Naive thymus-derived CD4-positive, alpha-beta T cell (primary cell): ENCODE data around the gene DDX28. TPM values are rescaled to one million over a fixed set of nuclear protein-coding genes. Genes with fewer than 3 reads are reported as not detected.
"Not testable (repeated sequence)": the region's sequence is repeated elsewhere in the genome, so short reads cannot be mapped to it uniquely, and the experiment has no call there.

ENCODE experiments used
- ATAC-seq: fragments of 150-1000 bp; cut with Tn5 transposase; 2 replicates; pipeline ENCODE4 v1.10.0; 2021; ENCODE audit warnings: mild to moderate bottlenecking, moderate library complexity
- CTCF ChIA-PET: fragments of 350-600 bp; sonication (Branson Sonifier 250); formaldehyde crosslinking; loops from one replicate; lab custom pipeline; 2021; ENCODE audit warnings: antibody characterized with exemption; lab: Charles Lee
- POLR2A ChIA-PET: fragments of 350-600 bp; sonication (Branson Sonifier 250); formaldehyde crosslinking; loops from one replicate; lab custom pipeline; 2021; ENCODE audit warnings: antibody characterized with exemption, inconsistent platforms; lab: Charles Lee
- DNase-seq, 9 donors: peaks; one replicate each; pipeline versions ENCODE4 v3.0.0 to v3.0.0-alpha.2; 2020 to 2022; ENCODE audit warnings: mixed read lengths in 1 of 9
- H3K27ac ChIP-seq: one replicate; pipeline ENCODE4 v1.7.0; 2013; ENCODE audit warnings: mild to moderate bottlenecking, low read depth, low read length, moderate library complexity
- H3K27me3 ChIP-seq, 2 donors: one replicate each; pipeline ENCODE4 v1.7.0; 2013; ENCODE audit warnings: low read length in 2 of 2, mild to moderate bottlenecking in 2 of 2, moderate library complexity in 2 of 2; ENCODE audit not compliant: control insufficient read depth in 2 of 2, insufficient read depth in 2 of 2
- H3K36me3 ChIP-seq, 3 experiments: 1 replicate in 2 of 3; 2 replicates in 1 of 3; pipeline ENCODE4 v1.7.0; 2013; ENCODE audit warnings: low read length in 3 of 3, mild to moderate bottlenecking in 3 of 3, moderate library complexity in 1 of 3; ENCODE audit not compliant: insufficient read depth in 3 of 3, control insufficient read depth in 2 of 3
- H3K4me1 ChIP-seq, 2 donors: one replicate each; pipeline ENCODE4 v1.7.0; 2013; ENCODE audit warnings: low read length in 2 of 2, mild to moderate bottlenecking in 2 of 2, moderate library complexity in 1 of 2; ENCODE audit not compliant: control insufficient read depth in 2 of 2, insufficient read depth in 2 of 2
- H3K4me3 ChIP-seq: 2 replicates; pipeline ENCODE4 v1.7.0; 2013; ENCODE audit warnings: mild to moderate bottlenecking, low read length
- H3K9me3 ChIP-seq, 3 experiments: 1 replicate in 2 of 3; 2 replicates in 1 of 3; pipeline ENCODE4 v1.7.0; 2013; ENCODE audit warnings: low read length in 3 of 3; ENCODE audit not compliant: control insufficient read depth in 2 of 3
- H3K27ac Mint-ChIP-seq, 9 donors: one replicate each; pipeline ENCODE4 v1.8.0; 2020 to 2022; ENCODE audit warnings: mixed read lengths in 9 of 9, mild to moderate bottlenecking in 8 of 9, moderate library complexity in 5 of 9, inconsistent platforms in 2 of 9
- H3K27me3 Mint-ChIP-seq, 5 donors: one replicate each; pipeline ENCODE4 v1.8.0; 2021 to 2022; ENCODE audit warnings: mixed read lengths in 5 of 5, mild to moderate bottlenecking in 1 of 5
- H3K36me3 Mint-ChIP-seq, 5 donors: one replicate each; pipeline ENCODE4 v1.8.0; 2020 to 2022; ENCODE audit warnings: mixed read lengths in 5 of 5, mild to moderate bottlenecking in 3 of 5, inconsistent platforms in 1 of 5
- H3K4me1 Mint-ChIP-seq, 7 donors: one replicate each; pipeline ENCODE4 v1.8.0; 2020 to 2022; ENCODE audit warnings: mixed read lengths in 7 of 7, mild to moderate bottlenecking in 3 of 7, inconsistent platforms in 1 of 7
- H3K4me3 Mint-ChIP-seq, 10 donors: one replicate each; pipeline ENCODE4 v1.8.0; 2020 to 2022; ENCODE audit warnings: mild to moderate bottlenecking in 10 of 10, mixed read lengths in 10 of 10, moderate library complexity in 6 of 10, inconsistent platforms in 2 of 10
- H3K9me3 Mint-ChIP-seq, 11 donors: one replicate each; pipeline ENCODE4 v1.8.0; 2020 to 2022; ENCODE audit warnings: mixed read lengths in 11 of 11, mild to moderate bottlenecking in 4 of 11, inconsistent platforms in 1 of 11, moderate library complexity in 1 of 11
- intact Hi-C, 2 donors: fragments of 100-400 bp; cut with micrococcal nuclease; formaldehyde crosslinking; loops; one replicate each; pipeline ENCODE4 v1.15.1; 2023
- polyA plus RNA-seq, 2 donors: library from polyadenylated mRNA; unstranded; fragments of 300-500 nt; fragmentation: Illumina TruSeq; gene quantifications; one replicate each; pipeline ENCODE4 v1.2.3, GENCODE V29; 2021
- total RNA-seq, 6 experiments: library from RNA in 5 of 6; stranded (reverse) in 5 of 6; gene quantifications; 1 replicate in 5 of 6; 2 replicates in 1 of 6; pipeline ENCODE4 v1.2.3 and lab custom pipeline; 2021 to 2026

The DDX28 gene
- total and polyA plus RNA-seq, 7 experiments from 2014 or later = 15.5 to 67.7 (median 19.5) TPM

GRCh38 chr16:68033101-68033500 lies 10.1 kb upstream of the DDX28 start:
- no peaks in the 10 kb centered on the region for H3K9me3 ChIP-seq
- CTCF ChIA-PET = no interaction called here
- ATAC-seq (no peak), DNase-seq (no peak)
- Mint-ChIP-seq H3K4me1 (peaks cover 0 to 28% (median 9%) of the 10 kb centered on the region in 7 donors), H3K9me3 (no peaks in the 10 kb centered on the region), H3K27ac (peak overlapping the region in 1 of 9 donors; percentile 63), H3K36me3 (peaks cover 0 to 15% (median 3%) of the 10 kb centered on the region in 5 donors), H3K27me3 (no peaks in the 10 kb centered on the region), H3K4me3 (no peak overlapping the region)
- H3K27ac ChIP-seq = no peak overlapping the region
- H3K27me3 ChIP-seq = no peaks in the 10 kb centered on the region
- intact Hi-C loops = no loop called here
- no peak overlapping the region for H3K4me3 ChIP-seq
- H3K36me3 ChIP-seq = peaks cover 0 to 14% (median 0%) of the 10 kb centered on the region in 3 experiments
- H3K4me1 ChIP-seq = peaks cover 0 to 8% of the 10 kb centered on the region in 2 donors
- POLR2A ChIA-PET = interaction anchor here (2.2 kb wide), 1 partner anchor 10 kb away, joined by 11 read pairs; the partner anchor contains the start of genes DDX28 and DUS2

- no peak for ATAC-seq
- H3K27ac Mint-ChIP-seq = peak overlapping the region in 3 of 9 donors; percentile 17 to 56 (median 42)
Measured at GRCh38 chr16:68031951-68032350, 8.9 kb upstream of the DDX28 start.

GRCh38 chr16:68030108-68030507 lies 7.1 kb upstream of the DDX28 start:
- H3K9me3 Mint-ChIP-seq, H3K4me1 ChIP-seq, H3K4me3 Mint-ChIP-seq, H3K27ac Mint-ChIP-seq, H3K27me3 ChIP-seq, intact Hi-C loops, H3K4me3 ChIP-seq, DNase-seq, ATAC-seq, H3K9me3 ChIP-seq, H3K27me3 Mint-ChIP-seq, H3K27ac ChIP-seq: not testable (repeated sequence)
- ChIA-PET POLR2A (interaction anchor here (0.7 to 1.6 kb wide), 3 partner anchors 19 to 47 kb away, joined by 4 to 6 read pairs (median 5); partner anchors contain the start of gene DPEP2), CTCF (interaction anchor here (0.6 to 1.0 kb wide), 3 partner anchors 97 to 516 kb away, joined by 3 to 7 read pairs (median 4); partner anchors contain the start of gene NRN1L)
- Mint-ChIP-seq H3K36me3 (peaks cover 8 to 21% (median 10%) of the 10 kb centered on the region in 5 donors), H3K4me1 (peaks cover 8 to 19% (median 14%) of the 10 kb centered on the region in 7 donors)
- H3K36me3 ChIP-seq = peaks cover 0 to 33% (median 0%) of the 10 kb centered on the region in 3 experiments

More at GRCh38 chr16:68031951-68032350, 8.9 kb upstream of the DDX28 start:
- Histone ChIP-seq H3K27ac (no peak overlapping the region), H3K27me3 (no peaks in the 10 kb centered on the region), H3K4me1 (peaks cover 0 to 8% of the 10 kb centered on the region in 2 donors), H3K9me3 (no peaks in the 10 kb centered on the region), H3K4me3 (no peak overlapping the region), H3K36me3 (peaks cover 0 to 22% (median 0%) of the 10 kb centered on the region in 3 experiments)
- no peak for DNase-seq
- ChIA-PET POLR2A (interaction anchor here (2.2 kb wide), 1 partner anchor 9 kb away, joined by 11 read pairs; the partner anchor contains the start of genes DDX28 and DUS2), CTCF (no interaction called here)
- H3K4me1 Mint-ChIP-seq = peaks cover 4 to 26% (median 12%) of the 10 kb centered on the region in 7 donors
- intact Hi-C loops = no loop called here
- no peaks in the 10 kb centered on the region for H3K9me3 Mint-ChIP-seq
- H3K4me3 Mint-ChIP-seq = peak overlapping the region in 1 of 10 donors; percentile 12
- H3K36me3 Mint-ChIP-seq = peaks cover 8 to 20% (median 10%) of the 10 kb centered on the region in 5 donors
- no peaks in the 10 kb centered on the region for H3K27me3 Mint-ChIP-seq

DNA sequence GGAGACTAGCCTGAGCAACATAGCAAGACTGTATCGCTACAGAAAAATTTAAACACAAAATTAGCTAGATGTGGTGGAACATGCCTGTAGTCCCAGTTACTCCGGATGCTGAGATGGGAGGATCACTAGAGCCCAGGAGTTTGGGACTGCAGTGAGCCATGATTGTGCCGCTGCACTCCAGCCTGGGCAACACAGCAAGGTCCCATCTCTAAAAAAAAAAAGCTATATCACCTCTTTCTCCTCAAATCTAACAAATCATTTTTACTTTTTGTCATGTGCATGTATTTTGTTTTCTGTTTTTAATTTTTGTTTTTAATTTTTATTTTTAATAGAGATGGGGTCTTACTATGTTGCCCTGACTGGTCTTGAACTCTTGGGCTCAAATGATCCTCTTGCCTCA lies 6.0 kb upstream of the DDX28 start:
- ATAC-seq = no peak

DNA sequence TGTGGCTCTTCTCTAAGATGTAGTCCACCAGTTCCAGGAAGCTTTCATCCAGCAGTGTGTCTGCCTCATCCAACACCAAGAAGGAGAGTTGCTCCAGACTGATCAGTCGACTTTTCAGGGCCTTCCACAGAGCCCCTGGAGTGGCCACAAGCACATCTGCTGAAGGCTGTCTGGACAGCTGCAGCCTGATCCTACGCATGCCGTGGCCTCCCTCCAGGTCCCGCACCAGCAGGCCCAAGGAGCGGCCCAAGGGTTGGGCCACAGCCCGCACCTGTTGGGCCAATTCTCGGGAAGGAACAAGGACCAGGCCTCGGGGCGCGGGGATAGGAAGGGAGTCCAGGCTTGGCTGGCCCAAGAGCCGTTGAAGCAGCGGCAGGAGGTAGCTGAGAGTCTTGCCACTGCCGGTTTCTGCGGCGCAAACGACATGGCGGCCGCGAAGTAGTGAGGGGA lies 729 bp downstream of the DDX28 start:
- Histone ChIP-seq H3K9me3 (no peaks in the 10 kb centered on the region), H3K4me3 (peak overlapping the region; percentile 67), H3K27me3 (no peaks in the 10 kb centered on the region), H3K4me1 (peaks cover 16 to 22% of the 10 kb centered on the region in 2 donors), H3K36me3 (peaks cover 0 to 33% (median 0%) of the 10 kb centered on the region in 3 experiments), H3K27ac (peak overlapping the region; percentile 92)
- peaks cover 0 to 15% (median 4%) of the 10 kb centered on the region in 5 donors for H3K36me3 Mint-ChIP-seq
- DNase-seq (peak in 1 of 9 donors; percentile 31), ATAC-seq (no peak)
- ChIA-PET POLR2A (interaction anchor here (0.8 to 12.0 kb wide), 7 partner anchors 10 to 122 kb away, joined by 3 to 422 read pairs (median 9); partner anchors contain the start of genes DPEP2 and PSMB10), CTCF (interaction anchor here (0.6 to 2.4 kb wide), 11 partner anchors 10 to 402 kb away, joined by 3 to 10 read pairs (median 4); partner anchors contain the start of gene DPEP2)
- peak overlapping the region; percentile 80 to 100 (median 95) for H3K27ac Mint-ChIP-seq
- intact Hi-C loops = loop anchor here in 1 of 2 donors (2.0 to 5.0 kb wide), 3 partner anchors 54 to 180 kb away; partner anchors contain the start of genes SLC12A4 and THAP11
- H3K9me3 Mint-ChIP-seq = peaks cover 0 to 7% (median 0%) of the 10 kb centered on the region in 11 donors
- H3K27me3 Mint-ChIP-seq = peaks cover 0 to 2% (median 0%) of the 10 kb centered on the region in 5 donors
- peaks cover 9 to 38% (median 28%) of the 10 kb centered on the region in 7 donors for H3K4me1 Mint-ChIP-seq
- peak overlapping the region; percentile 88 to 100 (median 98) for H3K4me3 Mint-ChIP-seq

More for the DNA sequence above, 6.0 kb upstream of the DDX28 start:
- ChIA-PET CTCF (no interaction called here), POLR2A (interaction anchor here (0.6 to 1.6 kb wide), 7 partner anchors 9 to 1414 kb away, joined by 3 to 6 read pairs (median 3); partner anchors contain the start of genes DPEP2, RANBP10 and TSNAXIP1)
- DNase-seq = no peak
- Mint-ChIP-seq H3K27me3 (no peaks in the 10 kb centered on the region), H3K36me3 (peaks cover 8 to 21% (median 10%) of the 10 kb centered on the region in 5 donors), H3K9me3 (no peaks in the 10 kb centered on the region), H3K27ac (no peak overlapping the region), H3K4me3 (no peak overlapping the region), H3K4me1 (peaks cover 12 to 21% (median 14%) of the 10 kb centered on the region in 7 donors)
- intact Hi-C loops = no loop called here
- no peaks in the 10 kb centered on the region for H3K9me3 ChIP-seq
- H3K36me3 ChIP-seq = peaks cover 0 to 33% (median 0%) of the 10 kb centered on the region in 3 experiments
- H3K4me3 ChIP-seq = no peak overlapping the region
- no peaks in the 10 kb centered on the region for H3K27me3 ChIP-seq
- H3K4me1 ChIP-seq = peaks cover 3% of the 10 kb centered on the region in 2 donors
- H3K27ac ChIP-seq = no peak overlapping the region

DNA sequence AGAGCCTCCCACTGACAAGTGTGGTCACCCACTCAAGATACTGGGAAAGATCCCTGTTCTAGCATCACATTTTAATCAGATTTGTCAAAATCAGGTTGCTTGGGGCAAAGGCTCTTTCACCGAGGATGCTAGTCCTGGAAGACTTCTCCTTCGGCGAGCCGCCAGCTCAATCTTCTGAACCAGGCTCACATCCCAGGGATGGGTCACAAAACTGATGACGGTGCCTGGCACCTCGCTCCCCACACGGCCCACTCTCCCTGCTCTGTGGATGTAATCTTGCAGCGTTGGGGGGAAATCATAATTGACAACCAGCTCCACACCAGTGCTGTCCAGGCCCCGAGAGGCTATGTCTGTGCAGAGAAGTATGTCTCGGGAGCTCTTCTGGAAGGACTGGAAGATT lies 1.5 kb downstream of the DDX28 start:
- DNase-seq (no peak), ATAC-seq (no peak)
- POLR2A ChIA-PET = interaction anchor here (0.9 to 12.0 kb wide), 7 partner anchors 9 to 178 kb away, joined by 4 to 422 read pairs (median 9); partner anchors contain the start of genes DPEP2 and PSMB10
- Mint-ChIP-seq H3K4me1 (peaks cover 9 to 37% (median 31%) of the 10 kb centered on the region in 7 donors), H3K4me3 (peak overlapping the region; percentile 88 to 100 (median 98)), H3K27me3 (peaks cover 0 to 2% (median 0%) of the 10 kb centered on the region in 5 donors), H3K36me3 (peaks cover 0 to 14% (median 3%) of the 10 kb centered on the region in 5 donors), H3K9me3 (peaks cover 0 to 7% (median 0%) of the 10 kb centered on the region in 11 donors), H3K27ac (peak overlapping the region in 4 of 9 donors; percentile 20 to 80 (median 50))
- intact Hi-C loops = loop anchor here in 1 of 2 donors (5.0 kb wide), 1 partner anchor 61 kb away; no protein-coding TSS in a partner anchor
- Histone ChIP-seq H3K36me3 (peaks cover 0 to 28% (median 0%) of the 10 kb centered on the region in 3 experiments), H3K27ac (peak overlapping the region; percentile 92), H3K4me1 (peaks cover 16 to 22% of the 10 kb centered on the region in 2 donors), H3K9me3 (no peaks in the 10 kb centered on the region), H3K4me3 (peak overlapping the region; percentile 67), H3K27me3 (no peaks in the 10 kb centered on the region)
- CTCF ChIA-PET = interaction anchor here (0.6 to 2.4 kb wide), 8 partner anchors 9 to 251 kb away, joined by 3 to 10 read pairs (median 4); partner anchors contain the start of gene DPEP2
